ENCODE data around the gene MIPOL1. TPM values are rescaled to one million over a fixed set of nuclear protein-coding genes. Genes with fewer than 3 reads are reported as not detected.

The MIPOL1 gene
- total and polyA plus RNA-seq, 2 donors (not counting 3 experiments of a cell fraction or from before 2014, with no cell fraction given), result 3.4 to 33.5 TPM

GRCh38 chr14:37262649-37263048 lies 64.9 kb downstream of the MIPOL1 start:
- H3K27ac ChIP-seq (ENCODE audit: insufficient read depth, low read depth, low read length), result no peak overlapping the region
- no peaks in the 10 kb centered on the region for H3K27me3 ChIP-seq (ENCODE audit: control insufficient read depth in 2 of 2, insufficient read depth in 2 of 2, low read length in 2 of 2)
- no peak for FAIRE-seq
- dilution Hi-C loops (cut with MboI; ENCODE audit: extremely low pct_ligation_motif_present, low sequenced_read_pairs), result no loop called here
- no peaks in the 10 kb centered on the region for H3K9me3 ChIP-seq (replicated peaks; ENCODE audit: control insufficient read depth, insufficient read depth, low read length)
- no peaks in the 10 kb centered on the region for H3K9me1 ChIP-seq (replicated peaks; ENCODE audit: control insufficient read depth, extremely low read depth, insufficient read depth, low read length)
- no peaks in the 10 kb centered on the region for H3K4me1 ChIP-seq (ENCODE audit: control insufficient read depth, extremely low read depth, insufficient read depth, low read length)
- TF ChIP-seq CTCF (IDR thresholded peaks at IDR 0.05; ENCODE audit: extremely low read depth in 1 of 2, insufficient read depth in 1 of 2, low read depth in 1 of 2, low read length in 2 of 2) (no peak), JUN (IDR thresholded peaks at IDR 0.05; ENCODE audit: borderline replicate concordance, insufficient read depth, insufficient read length, low read depth) (no peak), FOS (IDR thresholded peaks at IDR 0.05; ENCODE audit: borderline replicate concordance, insufficient read depth, low read length) (no peak), GATA2 (IDR thresholded peaks at IDR 0.05; ENCODE audit: insufficient read depth, insufficient read length, low read depth, low read length) (no peak), EZH2 (IDR thresholded peaks at IDR 0.05; ENCODE audit: borderline replicate concordance, low read depth, low read length, severe bottlenecking) (no peak), POLR2AphosphoS5 (IDR thresholded peaks at IDR 0.05; ENCODE audit: insufficient read depth, low read depth, low read length) (no peak), POLR2A (IDR thresholded peaks at IDR 0.05; ENCODE audit: low read depth, low read length) (no peak), MYC (IDR thresholded peaks at IDR 0.05; ENCODE audit: low read depth, low read length) (no peak)
- TF ChIP-seq, protein P1, sequence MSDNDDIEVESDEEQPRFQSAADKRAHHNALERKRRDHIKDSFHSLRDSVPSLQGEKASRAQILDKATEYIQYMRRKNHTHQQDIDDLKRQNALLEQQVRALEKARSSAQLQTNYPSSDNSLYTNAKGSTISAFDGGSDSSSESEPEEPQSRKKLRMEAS (IDR thresholded peaks at IDR 0.05; ENCODE audit: insufficient read depth, insufficient read length), result no peak
- H3K9ac ChIP-seq (replicated peaks; ENCODE audit: extremely low read depth, insufficient read depth, low read length), result no peak overlapping the region
- CTCF ChIA-PET, result no interaction called here
- no peaks in the 10 kb centered on the region for H3K36me3 ChIP-seq (ENCODE audit: control insufficient read depth in 2 of 2, extremely low read depth in 1 of 2, insufficient read depth in 2 of 2, low read length in 2 of 2)
- no peak overlapping the region for H3K4me3 ChIP-seq (replicated peaks in 1 of 3; ENCODE audit: insufficient read depth in 1 of 3, low read depth in 1 of 3, low read length in 3 of 3)
- no TSS peak for BruUV-seq (replicated peaks)
- intact Hi-C loops (cut with micrococcal nuclease), result no loop called here
- H3K79me2 ChIP-seq (ENCODE audit: control insufficient read depth, insufficient read depth, low read length), result no peaks in the 10 kb centered on the region
- H3K4me2 ChIP-seq (ENCODE audit: insufficient read depth, low read length), result no peak overlapping the region
- POLR2A ChIA-PET, result no interaction called here
- DNase-seq (ENCODE audit: low read depth, low spot score), result no peak
- H4K20me1 ChIP-seq (replicated peaks; ENCODE audit: control insufficient read depth, extremely low read depth, insufficient read depth, low read length), result no peaks in the 10 kb centered on the region
- no peak overlapping the region for H2AFZ ChIP-seq (ENCODE audit: low read depth, low read length)
